Measurements from ENCODE around the gene MTUS2. TPM values are rescaled to one million over a fixed set of nuclear protein-coding genes. Genes with fewer than 3 reads are reported as not detected.

Gene MTUS2
- total and polyA plus RNA-seq, 10 of the 15 experiments (the other 5 are each of a cell fraction or from before 2014, with no cell fraction given), result under 0.01 to 0.05 (median 0.02) TPM; not detected in 6

DNA sequence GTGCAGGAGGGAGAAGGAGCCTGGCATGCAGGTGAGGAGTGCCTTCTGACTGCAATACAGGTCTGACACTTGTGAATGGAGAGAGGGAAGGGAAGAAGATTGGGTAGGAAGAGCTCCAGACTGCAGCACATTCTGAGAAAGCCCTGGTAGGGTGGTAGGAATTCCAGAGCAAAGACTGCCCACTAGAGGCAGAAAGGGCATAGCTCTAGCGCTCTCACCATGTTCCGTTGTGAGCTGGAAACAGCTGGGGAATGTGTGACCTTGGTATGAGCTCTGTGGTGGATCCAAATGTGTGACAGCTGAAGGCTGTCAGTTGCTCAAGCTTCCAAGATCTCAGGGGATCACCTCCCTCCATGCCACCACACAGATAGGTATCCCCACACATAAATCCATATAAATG, 2.9 kb upstream of the MTUS2 start:
- ATAC-seq, result no peak
- Histone ChIP-seq H3K4me3 (no peak overlapping the region), H3K9ac (ENCODE audit: control insufficient read depth, insufficient read depth, low read length) (no peak overlapping the region), H3K4me2 (ENCODE audit: control insufficient read depth, insufficient read depth) (no peak overlapping the region), H3K4me1 (ENCODE audit: control insufficient read depth, insufficient read depth, low read length) (no peaks in the 10 kb centered on the region), H3K27me3 (replicated peaks in 1 of 2; ENCODE audit: control insufficient read depth in 2 of 2, insufficient read depth in 2 of 2, low read length in 1 of 2) (peaks cover 3 to 8% of the 10 kb centered on the region in 2 experiments; a peak in 3 of 4 replicates), H2AFZ (ENCODE audit: control insufficient read depth, low read depth, low read length) (no peak overlapping the region), H4K20me1 (ENCODE audit: control insufficient read depth, insufficient read depth) (no peaks in the 10 kb centered on the region), H3K27ac (ENCODE audit: control insufficient read depth, insufficient read depth) (no peak overlapping the region), H3K9me3 (replicated peaks; ENCODE audit: control insufficient read depth, insufficient read depth, low read length) (no peaks in the 10 kb centered on the region), H3K36me3 (ENCODE audit: control insufficient read depth in 2 of 2, insufficient read depth in 2 of 2, low read length in 1 of 2) (no peaks in the 10 kb centered on the region), H3K79me2 (ENCODE audit: control insufficient read depth, insufficient read depth, low read length) (no peaks in the 10 kb centered on the region)
- TF ChIP-seq MYC (IDR thresholded peaks at IDR 0.05; ENCODE audit: insufficient read depth, insufficient read length, insufficient replicate concordance, low read length, severe bottlenecking), result no peak
- TF ChIP-seq CHD4 (IDR thresholded peaks at IDR 0.05), result no peak
- TF ChIP-seq, protein P1, sequence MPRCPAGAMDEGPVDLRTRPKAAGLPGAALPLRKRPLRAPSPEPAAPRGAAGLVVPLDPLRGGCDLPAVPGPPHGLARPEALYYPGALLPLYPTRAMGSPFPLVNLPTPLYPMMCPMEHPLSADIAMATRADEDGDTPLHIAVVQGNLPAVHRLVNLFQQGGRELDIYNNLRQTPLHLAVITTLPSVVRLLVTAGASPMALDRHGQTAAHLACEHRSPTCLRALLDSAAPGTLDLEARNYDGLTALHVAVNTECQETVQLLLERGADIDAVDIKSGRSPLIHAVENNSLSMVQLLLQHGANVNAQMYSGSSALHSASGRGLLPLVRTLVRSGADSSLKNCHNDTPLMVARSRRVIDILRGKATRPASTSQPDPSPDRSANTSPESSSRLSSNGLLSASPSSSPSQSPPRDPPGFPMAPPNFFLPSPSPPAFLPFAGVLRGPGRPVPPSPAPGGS (IDR thresholded peaks at IDR 0.05; ENCODE audit: borderline replicate concordance, insufficient read depth, low read depth, low read length, poor library complexity, severe bottlenecking), result no peak
- TF ChIP-seq GATAD2B (conservative IDR thresholded peaks at IDR 0.05; ENCODE audit: low read depth), result no peak
- no peak for TF ChIP-seq BHLHE40 (IDR thresholded peaks at IDR 0.05; ENCODE audit: borderline replicate concordance in 1 of 2, low read depth in 2 of 2, low read length in 1 of 2)
- no TSS peak for BruUV-seq (replicated peaks)
- intact Hi-C loops (cut with micrococcal nuclease; ENCODE audit: unreplicated experiment) (no loop called here), in situ Hi-C loops (cut with MboI) (no loop called here)
- 84% methylated on average over 2 of the region's 2 CpGs for WGBS (ENCODE audit: insufficient coverage, insufficient replicate concordance, low lambda C conversion rate, missing lambda C conversion rate)
- SMC1A ChIA-PET (ENCODE audit: uncharacterized antibody, unreplicated experiment), result interaction anchor here (0.9 kb wide), 1 partner anchor 230 kb away, joined by 3 read pairs; no protein-coding TSS in a partner anchor
- DNase-seq (ENCODE audit: low read depth, low spot score), result no peak
- no peak for FAIRE-seq
- RAD21 ChIA-PET (ENCODE audit: unreplicated experiment), result no interaction called here
- POLR2A ChIA-PET, result no interaction called here
- CTCF ChIA-PET, result no interaction called here
